ENCODE measurements around the gene RANBP10.
"Not testable (repeated sequence)": the region's sequence is repeated elsewhere in the genome, so short reads cannot be mapped to it uniquely, and the experiment has no call there.

RANBP10 gene

GRCh38 chr16:67843343-67843765, 37.0 kb upstream of the RANBP10 start:
- H3K9me3 ChIP-seq (ENCODE audit: control insufficient read depth in 2 of 2, low read length in 2 of 2), result no peaks in the 10 kb centered on the region
- H3K27me3 ChIP-seq (ENCODE audit: control insufficient read depth in 2 of 2, insufficient read depth in 2 of 2, low read length in 2 of 2), result no peaks in the 10 kb centered on the region
- H3K4me1 ChIP-seq (ENCODE audit: control insufficient read depth in 2 of 2, insufficient read depth in 2 of 2, low read length in 2 of 2), result peaks cover 44 to 46% of the 10 kb centered on the region in 2 donors
- no peaks in the 10 kb centered on the region for H3K36me3 ChIP-seq (ENCODE audit: control insufficient read depth in 2 of 2, insufficient read depth in 2 of 2, low read length in 2 of 2)
- H3K9ac ChIP-seq (ENCODE audit: low read depth in 1 of 2, low read length in 2 of 2), result peak overlapping the region; percentile 72 to 85
- H3K27ac ChIP-seq (ENCODE audit: low read depth in 2 of 2, low read length in 2 of 2), result peak overlapping the region; percentile 97 to 99
- H3K4me3 ChIP-seq (ENCODE audit: low read length in 2 of 2), result peak overlapping the region; percentile 88 to 90

DNA sequence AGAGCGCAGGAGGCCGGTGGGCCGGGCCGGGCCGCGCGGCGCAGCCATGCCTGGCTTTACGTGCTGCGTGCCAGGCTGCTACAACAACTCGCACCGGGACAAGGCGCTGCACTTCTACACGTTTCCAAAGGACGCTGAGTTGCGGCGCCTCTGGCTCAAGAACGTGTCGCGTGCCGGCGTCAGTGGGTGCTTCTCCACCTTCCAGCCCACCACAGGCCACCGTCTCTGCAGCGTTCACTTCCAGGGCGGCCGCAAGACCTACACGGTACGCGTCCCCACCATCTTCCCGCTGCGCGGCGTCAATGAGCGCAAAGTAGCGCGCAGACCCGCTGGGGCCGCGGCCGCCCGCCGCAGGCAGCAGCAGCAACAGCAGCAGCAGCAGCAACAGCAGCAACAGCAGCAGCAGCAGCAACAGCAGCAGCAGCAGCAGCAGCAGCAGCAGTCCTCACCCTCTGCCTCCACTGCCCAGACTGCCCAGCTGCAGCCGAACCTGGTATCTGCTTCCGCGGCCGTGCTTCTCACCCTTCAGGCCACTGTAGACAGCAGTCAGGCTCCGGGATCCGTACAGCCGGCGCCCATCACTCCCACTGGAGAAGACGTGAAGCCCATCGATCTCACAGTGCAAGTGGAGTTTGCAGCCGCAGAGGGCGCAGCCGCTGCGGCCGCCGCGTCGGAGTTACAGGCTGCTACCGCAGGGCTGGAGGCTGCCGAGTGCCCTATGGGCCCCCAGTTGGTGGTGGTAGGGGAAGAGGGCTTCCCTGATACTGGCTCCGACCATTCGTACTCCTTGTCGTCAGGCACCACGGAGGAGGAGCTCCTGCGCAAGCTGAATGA, 36.4 kb upstream of the RANBP10 start:
- Histone ChIP-seq H3K27me3 (ENCODE audit: control insufficient read depth in 2 of 2, insufficient read depth in 2 of 2, low read length in 2 of 2) (no peaks in the 10 kb centered on the region), H3K9me3 (ENCODE audit: control insufficient read depth in 2 of 2, low read length in 2 of 2) (no peaks in the 10 kb centered on the region), H3K27ac (ENCODE audit: low read depth in 2 of 2, low read length in 2 of 2) (peak overlapping the region; percentile 97 to 99), H3K4me3 (ENCODE audit: low read length in 2 of 2) (peak overlapping the region; percentile 88 to 90), H3K9ac (ENCODE audit: low read depth in 1 of 2, low read length in 2 of 2) (peak overlapping the region; percentile 85 to 97), H3K4me1 (ENCODE audit: control insufficient read depth in 2 of 2, insufficient read depth in 2 of 2, low read length in 2 of 2) (peaks cover 38 to 40% of the 10 kb centered on the region in 2 donors), H3K36me3 (ENCODE audit: control insufficient read depth in 2 of 2, insufficient read depth in 2 of 2, low read length in 2 of 2) (no peaks in the 10 kb centered on the region)

GRCh38 chr16:67841816-67842508, 35.6 kb upstream of the RANBP10 start, which contains the start of gene THAP11:
THAP11 (plus strand) TSS chr16:67842320; CDS start chr16:67842555, 235 bp downstream.
- no peaks in the 10 kb centered on the region for H3K9me3 ChIP-seq (ENCODE audit: control insufficient read depth in 2 of 2, low read length in 2 of 2)
- H3K4me1 ChIP-seq (ENCODE audit: control insufficient read depth in 2 of 2, insufficient read depth in 2 of 2, low read length in 2 of 2), result peaks cover 35 to 38% of the 10 kb centered on the region in 2 donors
- peak within 1 kb of the TSS; percentile 88 to 90 for H3K4me3 ChIP-seq (ENCODE audit: low read length in 2 of 2)
- H3K27ac ChIP-seq (ENCODE audit: low read depth in 2 of 2, low read length in 2 of 2), result peak within 1 kb of the TSS; percentile 97 to 99
- H3K36me3 ChIP-seq (ENCODE audit: control insufficient read depth in 2 of 2, insufficient read depth in 2 of 2, low read length in 2 of 2), result no peaks in the 10 kb centered on the region
- no peaks in the 10 kb centered on the region for H3K27me3 ChIP-seq (ENCODE audit: control insufficient read depth in 2 of 2, insufficient read depth in 2 of 2, low read length in 2 of 2)
- H3K9ac ChIP-seq (ENCODE audit: low read depth in 1 of 2, low read length in 2 of 2), result peak within 1 kb of the TSS; percentile 85 to 97

GRCh38 chr16:67841198-67841815, 34.9 kb upstream of the RANBP10 start:
- peak overlapping the region; percentile 88 to 90 for H3K4me3 ChIP-seq (ENCODE audit: low read length in 2 of 2)
- H3K4me1 ChIP-seq (ENCODE audit: control insufficient read depth in 2 of 2, insufficient read depth in 2 of 2, low read length in 2 of 2), result peaks cover 35 to 38% of the 10 kb centered on the region in 2 donors
- H3K27ac ChIP-seq (ENCODE audit: low read depth in 2 of 2, low read length in 2 of 2), result peak overlapping the region; percentile 97 to 99
- no peaks in the 10 kb centered on the region for H3K27me3 ChIP-seq (ENCODE audit: control insufficient read depth in 2 of 2, insufficient read depth in 2 of 2, low read length in 2 of 2)
- no peaks in the 10 kb centered on the region for H3K9me3 ChIP-seq (ENCODE audit: control insufficient read depth in 2 of 2, low read length in 2 of 2)
- no peaks in the 10 kb centered on the region for H3K36me3 ChIP-seq (ENCODE audit: control insufficient read depth in 2 of 2, insufficient read depth in 2 of 2, low read length in 2 of 2)
- H3K9ac ChIP-seq (ENCODE audit: low read depth in 1 of 2, low read length in 2 of 2), result peak overlapping the region; percentile 85 to 97

DNA sequence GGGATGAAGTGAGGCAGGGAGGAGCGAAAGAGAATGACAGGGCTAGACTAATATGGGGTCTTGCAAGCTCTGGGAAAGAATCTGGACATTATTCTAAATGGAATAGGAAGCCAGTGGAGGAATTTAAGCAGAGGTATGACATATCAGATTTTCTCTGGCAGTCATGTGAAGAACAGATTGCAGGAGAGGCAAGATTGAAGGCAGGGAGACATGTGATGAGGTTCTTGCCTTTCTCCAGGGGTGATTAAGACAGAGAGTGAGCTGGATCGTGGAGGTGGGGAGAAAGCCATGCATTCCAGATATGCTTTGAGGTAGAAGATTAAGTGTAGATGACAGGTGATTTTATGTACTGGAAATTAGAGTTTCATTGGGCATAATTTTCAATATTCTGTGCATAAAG, 31.5 kb upstream of the RANBP10 start:
- no peaks in the 10 kb centered on the region for H3K9me3 ChIP-seq (ENCODE audit: control insufficient read depth in 2 of 2, low read length in 2 of 2)
- no peak overlapping the region for H3K9ac ChIP-seq (ENCODE audit: low read depth in 1 of 2, low read length in 2 of 2)
- peaks cover 9% of the 10 kb centered on the region in 2 donors for H3K4me1 ChIP-seq (ENCODE audit: control insufficient read depth in 2 of 2, insufficient read depth in 2 of 2, low read length in 2 of 2)
- no peak overlapping the region for H3K4me3 ChIP-seq (ENCODE audit: low read length in 2 of 2)
- H3K36me3 ChIP-seq (ENCODE audit: control insufficient read depth in 2 of 2, insufficient read depth in 2 of 2, low read length in 2 of 2), result no peaks in the 10 kb centered on the region
- H3K27ac ChIP-seq (ENCODE audit: low read depth in 2 of 2, low read length in 2 of 2), result no peak overlapping the region
- no peaks in the 10 kb centered on the region for H3K27me3 ChIP-seq (ENCODE audit: control insufficient read depth in 2 of 2, insufficient read depth in 2 of 2, low read length in 2 of 2)

- not testable (repeated sequence) for H3K4me3 ChIP-seq (ENCODE audit: low read length in 2 of 2); H3K9me3 ChIP-seq (ENCODE audit: control insufficient read depth in 2 of 2, low read length in 2 of 2); H3K27ac ChIP-seq (ENCODE audit: low read depth in 2 of 2, low read length in 2 of 2); H3K27me3 ChIP-seq (ENCODE audit: control insufficient read depth in 2 of 2, insufficient read depth in 2 of 2, low read length in 2 of 2); H3K9ac ChIP-seq (ENCODE audit: low read depth in 1 of 2, low read length in 2 of 2); H3K36me3 ChIP-seq (ENCODE audit: control insufficient read depth in 2 of 2, insufficient read depth in 2 of 2, low read length in 2 of 2)
- H3K4me1 ChIP-seq (ENCODE audit: control insufficient read depth in 2 of 2, insufficient read depth in 2 of 2, low read length in 2 of 2), result peaks cover 11 to 13% of the 10 kb centered on the region in 2 donors
These were observed 30.8 kb upstream of the RANBP10 start for GRCh38 chr16:67837190-67837589.

GRCh38 chr16:67834242-67834614, 27.9 kb upstream of the RANBP10 start:
- no peaks in the 10 kb centered on the region for H3K27me3 ChIP-seq (ENCODE audit: control insufficient read depth in 2 of 2, insufficient read depth in 2 of 2, low read length in 2 of 2)
- peak overlapping the region in 1 of 2 donors; percentile 2 for H3K27ac ChIP-seq (ENCODE audit: low read depth in 2 of 2, low read length in 2 of 2)
- peaks cover 8 to 9% of the 10 kb centered on the region in 2 donors for H3K4me1 ChIP-seq (ENCODE audit: control insufficient read depth in 2 of 2, insufficient read depth in 2 of 2, low read length in 2 of 2)
- H3K36me3 ChIP-seq (ENCODE audit: control insufficient read depth in 2 of 2, insufficient read depth in 2 of 2, low read length in 2 of 2), result peaks cover 21 to 25% of the 10 kb centered on the region in 2 donors
- peak overlapping the region; percentile 73 to 83 for H3K4me3 ChIP-seq (ENCODE audit: low read length in 2 of 2)
- no peaks in the 10 kb centered on the region for H3K9me3 ChIP-seq (ENCODE audit: control insufficient read depth in 2 of 2, low read length in 2 of 2)
- peak overlapping the region in 1 of 2 donors; percentile 24 for H3K9ac ChIP-seq (ENCODE audit: low read depth in 1 of 2, low read length in 2 of 2)

DNA sequence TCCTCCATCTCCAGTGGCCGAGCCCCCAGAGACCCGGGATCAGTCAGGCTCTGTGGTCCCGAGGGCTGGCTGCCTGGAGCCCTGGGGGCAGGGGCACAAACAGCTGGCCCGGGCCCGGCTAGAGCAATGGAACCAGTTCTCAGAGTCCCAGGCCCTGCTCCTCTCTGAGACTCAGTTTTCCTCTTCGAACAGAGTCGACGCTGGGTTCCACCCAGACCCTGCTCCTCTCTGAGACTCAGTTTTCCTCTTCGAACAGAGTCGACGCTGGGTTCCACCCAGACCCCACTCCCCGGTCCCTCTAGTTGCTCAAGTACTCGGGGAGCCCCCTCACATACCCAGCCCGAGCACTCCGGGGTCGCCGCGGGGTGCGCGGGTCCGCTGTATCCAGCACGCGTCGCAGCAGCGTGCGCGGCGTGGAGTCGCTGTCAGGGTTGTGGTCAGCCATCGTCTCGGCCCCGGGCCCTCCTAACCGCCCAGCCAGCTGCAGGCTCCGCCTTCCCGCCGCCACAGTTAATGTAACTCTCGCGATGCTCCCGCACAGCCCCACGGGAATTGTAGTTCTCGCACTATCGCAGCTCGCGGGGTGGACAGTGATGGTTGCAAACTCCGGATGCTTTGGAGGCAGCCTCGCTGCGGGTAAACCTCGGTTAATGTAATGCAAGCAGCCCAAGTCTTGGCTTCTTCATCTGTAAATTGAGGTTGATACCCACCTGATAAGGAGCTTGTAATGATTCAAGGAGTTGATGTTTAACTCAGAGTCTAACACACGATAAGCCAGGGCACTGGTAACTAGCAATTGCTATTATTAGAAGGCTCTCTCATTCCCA, 27.3 kb upstream of the RANBP10 start:
- H3K9ac ChIP-seq (ENCODE audit: low read depth in 1 of 2, low read length in 2 of 2), result peak overlapping the region; percentile 73 to 81
- no peaks in the 10 kb centered on the region for H3K27me3 ChIP-seq (ENCODE audit: control insufficient read depth in 2 of 2, insufficient read depth in 2 of 2, low read length in 2 of 2)
- H3K36me3 ChIP-seq (ENCODE audit: control insufficient read depth in 2 of 2, insufficient read depth in 2 of 2, low read length in 2 of 2), result peaks cover 21 to 27% of the 10 kb centered on the region in 2 donors
- peak overlapping the region; percentile 73 to 83 for H3K4me3 ChIP-seq (ENCODE audit: low read length in 2 of 2)
- H3K4me1 ChIP-seq (ENCODE audit: control insufficient read depth in 2 of 2, insufficient read depth in 2 of 2, low read length in 2 of 2), result peaks cover 8 to 9% of the 10 kb centered on the region in 2 donors
- peak overlapping the region in 1 of 2 donors; percentile 2 for H3K27ac ChIP-seq (ENCODE audit: low read depth in 2 of 2, low read length in 2 of 2)
- H3K9me3 ChIP-seq (ENCODE audit: control insufficient read depth in 2 of 2, low read length in 2 of 2), result no peaks in the 10 kb centered on the region

- H3K27ac ChIP-seq (ENCODE audit: low read depth in 2 of 2, low read length in 2 of 2), result no peak overlapping the region
- peak overlapping the region; percentile 73 to 83 for H3K4me3 ChIP-seq (ENCODE audit: low read length in 2 of 2)
- no peaks in the 10 kb centered on the region for H3K9me3 ChIP-seq (ENCODE audit: control insufficient read depth in 2 of 2, low read length in 2 of 2)
- H3K9ac ChIP-seq (ENCODE audit: low read depth in 1 of 2, low read length in 2 of 2), result peak overlapping the region; percentile 73 to 81
- peaks cover 21 to 32% of the 10 kb centered on the region in 2 donors for H3K36me3 ChIP-seq (ENCODE audit: control insufficient read depth in 2 of 2, insufficient read depth in 2 of 2, low read length in 2 of 2)
- H3K27me3 ChIP-seq (ENCODE audit: control insufficient read depth in 2 of 2, insufficient read depth in 2 of 2, low read length in 2 of 2), result no peaks in the 10 kb centered on the region
- peaks cover 8 to 9% of the 10 kb centered on the region in 2 donors for H3K4me1 ChIP-seq (ENCODE audit: control insufficient read depth in 2 of 2, insufficient read depth in 2 of 2, low read length in 2 of 2)
These were observed 26.7 kb upstream of the RANBP10 start for GRCh38 chr16:67833030-67833414.
